Mesothelial cell of epicardium (in vitro differentiated cells): ENCODE measurements around the gene SHOX. TPM values are rescaled to one million over a fixed set of nuclear protein-coding genes. Genes with fewer than 3 reads are reported as not detected.

Experiments
- DNase-seq, 2 experiments: peaks; one replicate each; pipeline ENCODE4 v3.0.0; 2021; ENCODE audit warnings: low spot score in 2 of 2; ENCODE audit not compliant: unreplicated experiment in 2 of 2
- H3K27ac Mint-ChIP-seq: 2 replicates; pipeline ENCODE4 v1.8.0; 2021; ENCODE audit warnings: mixed read lengths
- H3K27me3 Mint-ChIP-seq: 2 replicates; pipeline ENCODE4 v1.8.0; 2021; ENCODE audit warnings: low read depth, mixed read lengths
- H3K36me3 Mint-ChIP-seq: 2 replicates; pipeline ENCODE4 v1.8.0; 2021; ENCODE audit warnings: mixed read lengths
- H3K4me1 Mint-ChIP-seq: 2 replicates; pipeline ENCODE4 v1.8.0; 2021; ENCODE audit warnings: mixed read lengths
- H3K4me3 Mint-ChIP-seq: 2 replicates; pipeline ENCODE4 v1.8.0; 2021; ENCODE audit warnings: mild to moderate bottlenecking, moderate library complexity, mixed read lengths
- H3K9me3 Mint-ChIP-seq: 2 replicates; pipeline ENCODE4 v1.8.0; 2021; ENCODE audit warnings: mixed read lengths
- CTCF ChIP-seq: fragments of 200-600 bp; sonication (generic); IDR thresholded peaks from one replicate; pipeline ENCODE4 v1.5.0; 2021; ENCODE audit warnings: antibody characterized with exemption; ENCODE audit not compliant: unreplicated experiment
- total RNA-seq: library from RNA; stranded (reverse); gene quantifications from 3 replicates; pipeline ENCODE4 v1.2.1, GENCODE V29; 2021

SHOX gene
- total RNA-seq, 1 donor from 2014 or later = not detected

DNA sequence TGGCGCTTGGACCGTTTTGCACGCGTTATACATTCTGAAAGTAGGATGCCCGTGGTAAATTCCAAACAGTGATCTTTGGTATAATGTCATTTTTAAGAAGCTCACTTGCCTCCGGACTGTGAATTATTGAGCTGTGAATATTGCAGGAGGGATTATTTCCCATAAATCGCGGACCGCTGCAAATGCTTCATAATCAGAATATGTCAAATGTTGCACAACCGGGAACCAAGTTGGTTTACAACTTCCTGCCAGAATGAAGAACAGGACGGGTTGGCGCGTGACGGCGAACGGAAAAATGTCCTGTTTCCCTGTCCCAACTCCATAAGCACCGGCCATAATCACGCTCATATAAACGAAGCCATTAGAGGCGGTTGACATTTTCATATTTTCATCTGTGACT is 67.6 kb downstream of the SHOX start:
- no peaks in the 10 kb centered on the region for H3K27me3 Mint-ChIP-seq
- H3K36me3 Mint-ChIP-seq = no peaks in the 10 kb centered on the region
- DNase-seq = no peak
- H3K9me3 Mint-ChIP-seq = peaks cover 17% of the 10 kb centered on the region
- peaks cover 18% of the 10 kb centered on the region for H3K4me1 Mint-ChIP-seq
- H3K4me3 Mint-ChIP-seq = no peak overlapping the region
- no peak for TF ChIP-seq CTCF
- H3K27ac Mint-ChIP-seq = no peak overlapping the region

- Mint-ChIP-seq H3K27me3 (no peaks in the 10 kb centered on the region), H3K9me3 (peaks cover 36% of the 10 kb centered on the region), H3K4me1 (peaks cover 11% of the 10 kb centered on the region), H3K4me3 (no peak overlapping the region), H3K27ac (peak overlapping the region; percentile 95), H3K36me3 (peaks cover 2% of the 10 kb centered on the region)
- TF ChIP-seq CTCF = no peak
- no peak for DNase-seq
Measured at GRCh38 chrX:700936-701335, 70.3 kb downstream of the SHOX start.

DNA sequence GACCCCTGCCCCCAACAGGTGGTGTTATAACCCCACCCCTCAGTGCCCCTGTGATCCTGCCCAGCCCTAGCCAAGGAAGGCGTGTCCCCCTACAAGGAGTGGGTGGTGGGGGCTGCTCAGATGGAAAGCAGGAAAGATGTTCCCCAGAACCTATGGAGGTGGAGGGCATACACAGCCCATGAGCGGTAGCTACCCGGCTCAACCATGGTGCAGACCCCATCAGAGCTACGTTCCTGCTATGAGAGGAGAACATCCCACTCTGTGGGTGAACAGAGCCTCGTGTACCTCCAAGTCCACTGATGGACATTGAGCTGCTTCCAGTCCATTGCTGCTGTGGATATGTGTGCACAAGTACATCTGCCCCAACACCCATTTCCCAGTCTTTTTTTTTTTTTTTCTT is 71.1 kb downstream of the SHOX start:
- TF ChIP-seq CTCF = no peak
- Mint-ChIP-seq H3K4me3 (no peak overlapping the region), H3K36me3 (peaks cover 2% of the 10 kb centered on the region), H3K27ac (peak overlapping the region; percentile 95), H3K4me1 (peaks cover 11% of the 10 kb centered on the region), H3K27me3 (no peaks in the 10 kb centered on the region), H3K9me3 (peaks cover 41% of the 10 kb centered on the region)
- DNase-seq = no peak

- H3K9me3 Mint-ChIP-seq = peaks cover 42% of the 10 kb centered on the region
- H3K27me3 Mint-ChIP-seq = no peaks in the 10 kb centered on the region
- no peak for DNase-seq
- no peak overlapping the region for H3K27ac Mint-ChIP-seq
- H3K4me3 Mint-ChIP-seq = no peak overlapping the region
- no peak for TF ChIP-seq CTCF
- H3K36me3 Mint-ChIP-seq = peaks cover 3% of the 10 kb centered on the region
- peaks cover 11% of the 10 kb centered on the region for H3K4me1 Mint-ChIP-seq
Measured at GRCh38 chrX:703466-703865, 72.9 kb downstream of the SHOX start.

DNA sequence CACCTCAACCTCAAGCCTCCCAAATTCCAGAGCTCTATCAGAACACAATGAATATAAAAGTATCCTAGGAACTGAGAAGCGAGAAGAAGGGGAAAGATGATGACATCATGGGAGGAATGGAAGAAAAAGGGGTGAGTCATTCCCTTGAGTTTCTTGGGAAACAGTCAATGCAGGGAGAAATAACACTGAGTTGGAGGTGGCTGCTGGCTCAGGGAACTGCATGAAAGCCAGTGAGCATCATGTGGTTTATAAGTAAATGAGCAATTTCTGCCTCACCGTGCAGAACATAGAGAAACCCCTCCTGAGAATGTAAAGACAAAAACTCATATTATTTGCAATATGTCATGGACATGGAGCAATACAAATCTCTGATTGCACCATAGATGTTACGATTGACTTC is 73.3 kb downstream of the SHOX start:
- peaks cover 42% of the 10 kb centered on the region for H3K9me3 Mint-ChIP-seq
- no peak overlapping the region for H3K27ac Mint-ChIP-seq
- peaks cover 11% of the 10 kb centered on the region for H3K4me1 Mint-ChIP-seq
- no peak for DNase-seq
- H3K36me3 Mint-ChIP-seq = peaks cover 3% of the 10 kb centered on the region
- no peaks in the 10 kb centered on the region for H3K27me3 Mint-ChIP-seq
- no peak for TF ChIP-seq CTCF
- H3K4me3 Mint-ChIP-seq = no peak overlapping the region

Other genes with a start within 250 kb of the SHOX start
- 63.0 to 65.5 TPM (median 65.2 TPM) in 3 replicates for gene PPP2R3B, start 243.9 kb upstream of the SHOX start, total RNA-seq